GM12878 (cell line): ENCODE results near the gene AMMECR1. TPM values are rescaled to one million over a fixed set of nuclear protein-coding genes. Genes with fewer than 3 reads are reported as not detected.

Experiments used
- ATAC-seq: fragments of 200-7000 bp; cut with Tn5 transposase; 3 replicates; pipeline ENCODE4 v1.9.1; 2020; ENCODE audit warnings: mild to moderate bottlenecking, moderate library complexity
- BruUV-seq: library from RNA; stranded (reverse); fragments of 400-500 nt; replicated peaks from 2 replicates; lab custom pipeline; 2021; lab: Mats Ljungman, UMichigan
- CTCF ChIA-PET: fragments of 300-600 bp; sonication (Branson Sonifier 250); formaldehyde crosslinking; extraction: SDS; loops from one replicate; lab custom pipeline; 2021; ENCODE audit warnings: inconsistent platforms; lab: Yijun Ruan, JAX
- POLR2A ChIA-PET: fragments of 350-600 bp; formaldehyde crosslinking; extraction: SDS; loops from one replicate; lab custom pipeline; 2021; ENCODE audit warnings: inconsistent platforms; lab: Charles Lee
- RAD21 ChIA-PET: fragments of 300-600 bp; sonication (Branson Sonifier 250); formaldehyde crosslinking; loops from one replicate; lab custom pipeline; 2023; ENCODE audit warnings: antibody characterized with exemption; ENCODE audit not compliant: unreplicated experiment; lab: Charles Lee
- SMC1A ChIA-PET: fragments of 300-600 bp; sonication (Branson Sonifier 250); formaldehyde crosslinking; loops from one replicate; lab custom pipeline; 2023; ENCODE audit not compliant: unreplicated experiment, uncharacterized antibody; lab: Charles Lee
- DNase-seq: peaks from one replicate; pipeline ENCODE4 v3.0.0-alpha.2; 2011; ENCODE audit warnings: low read depth, low spot score
- FAIRE-seq: peaks from 3 replicates; lab custom pipeline; 2011; peaks lifted over from hg19 to GRCh38; lab: Jason Lieb, UNC
- H2AFZ ChIP-seq: 2 replicates; pipeline ENCODE4 v1.6.0; 2011; ENCODE audit warnings: low read depth, low read length, control low read depth; ENCODE audit not compliant: control insufficient read depth
- H3K27ac ChIP-seq: 2 replicates; pipeline ENCODE4 v1.5.1; 2011; ENCODE audit warnings: control low read depth; ENCODE audit not compliant: control insufficient read depth, insufficient read depth
- H3K27me3 ChIP-seq, 2 experiments: replicated peaks in 1 of 2; 2 replicates each; pipeline versions ENCODE4 v1.6.0 to v1.6.1; 2011; ENCODE audit warnings: low read length in 1 of 2; ENCODE audit not compliant: control insufficient read depth in 2 of 2, insufficient read depth in 2 of 2
- H3K36me3 ChIP-seq, 2 experiments: 2 replicates each; pipeline ENCODE4 v1.5.1; 2011; ENCODE audit warnings: low read length in 1 of 2; ENCODE audit not compliant: control insufficient read depth in 2 of 2, insufficient read depth in 2 of 2
- H3K4me1 ChIP-seq: 2 replicates; pipeline ENCODE4 v1.6.1; 2011; ENCODE audit warnings: mild to moderate bottlenecking, low read length, moderate library complexity, mixed read lengths; ENCODE audit not compliant: control insufficient read depth, insufficient read depth
- H3K4me2 ChIP-seq: 2 replicates; pipeline ENCODE4 v1.6.0; 2011; ENCODE audit warnings: control low read depth; ENCODE audit not compliant: control insufficient read depth, insufficient read depth
- H3K4me3 ChIP-seq: fragments of 200-600 bp; sonication (generic); 2 replicates; pipeline ENCODE4 v1.5.1; 2016
- H3K79me2 ChIP-seq: 2 replicates; pipeline ENCODE4 v1.6.0; 2011; ENCODE audit warnings: low read length; ENCODE audit not compliant: control insufficient read depth, insufficient read depth
- H3K9ac ChIP-seq: 2 replicates; pipeline ENCODE4 v1.8.0; 2011; ENCODE audit warnings: low read length, control low read depth, mixed read lengths; ENCODE audit not compliant: control insufficient read depth, insufficient read depth
- H3K9me3 ChIP-seq: replicated peaks from 3 replicates; pipeline ENCODE4 v1.5.1; 2011; ENCODE audit warnings: mild to moderate bottlenecking, low read length; ENCODE audit not compliant: control insufficient read depth, insufficient read depth
- H4K20me1 ChIP-seq: 2 replicates; pipeline ENCODE4 v1.6.0; 2011; ENCODE audit not compliant: control insufficient read depth, insufficient read depth
- BACH1 ChIP-seq: fragments of 450-650 bp; IDR thresholded peaks from 2 replicates; pipeline ENCODE4 v1.6.1; 2017; ENCODE audit warnings: mild to moderate bottlenecking, borderline replicate concordance
- CHD1 ChIP-seq: IDR thresholded peaks from 2 replicates; pipeline ENCODE4 v1.6.1; 2012; ENCODE audit warnings: low read depth, low read length, improper control_type of control experiment
- ETV6 ChIP-seq, 2 experiments: fragments of 450-650 bp in 1 of 2; IDR thresholded peaks in 1 of 2; conservative IDR thresholded peaks in 1 of 2; 2 replicates each; pipeline ENCODE4 v1.6.1; 2014; ENCODE audit warnings: antibody characterized with exemption in 1 of 2, borderline replicate concordance in 1 of 2, low read depth in 1 of 2, mild to moderate bottlenecking in 1 of 2, moderate library complexity in 1 of 2
- FOXK2 ChIP-seq: fragments of 450-650 bp; IDR thresholded peaks from 2 replicates; pipeline ENCODE4 v1.6.1; 2017; ENCODE audit warnings: mild to moderate bottlenecking, moderate library complexity
- JUNB ChIP-seq: IDR thresholded peaks from 2 replicates; pipeline ENCODE4 v1.6.1; 2016; ENCODE audit warnings: antibody characterized with exemption, mild to moderate bottlenecking
- JUND ChIP-seq: IDR thresholded peaks from 2 replicates; pipeline ENCODE4 v1.6.1; 2012; ENCODE audit warnings: low read depth, mild to moderate bottlenecking, low read length, improper control_type of control experiment, moderate library complexity
- MEF2A ChIP-seq: IDR thresholded peaks from 2 replicates; pipeline ENCODE4 v1.6.1; 2011; ENCODE audit warnings: low read depth, mild to moderate bottlenecking, low read length, moderate library complexity; ENCODE audit not compliant: insufficient read depth
- PML ChIP-seq: IDR thresholded peaks from 2 replicates; pipeline ENCODE4 v1.6.1; 2012; ENCODE audit warnings: low read length, inconsistent platforms
- RBBP5 ChIP-seq: fragments of 200-600 bp; sonication (generic); conservative IDR thresholded peaks from 2 replicates; pipeline ENCODE4 v1.6.1; 2016
- RFX5 ChIP-seq: IDR thresholded peaks from 2 replicates; pipeline ENCODE4 v1.6.1; 2011; ENCODE audit warnings: low read depth, low read length, improper control_type of control experiment
- SMAD5 ChIP-seq: IDR thresholded peaks from 2 replicates; pipeline ENCODE4 v1.6.1; 2016; ENCODE audit warnings: antibody characterized with exemption, low read depth
- SREBF2 ChIP-seq: IDR thresholded peaks from 2 replicates; pipeline ENCODE4 v1.6.1; 2012; ENCODE audit warnings: mild to moderate bottlenecking, low read length
- SRF ChIP-seq, 2 experiments: IDR thresholded peaks; 2 replicates each; pipeline ENCODE4 v1.6.1; 2011; ENCODE audit warnings: low read depth in 2 of 2, low read length in 2 of 2, mild to moderate bottlenecking in 1 of 2, moderate library complexity in 1 of 2
- TBL1XR1 ChIP-seq: IDR thresholded peaks from 2 replicates; pipeline ENCODE4 v1.6.1; 2012; ENCODE audit warnings: low read depth, low read length, improper control_type of control experiment
- ZNF207 ChIP-seq: fragments of 450-650 bp; IDR thresholded peaks from 2 replicates; pipeline ENCODE4 v1.6.1; 2014; ENCODE audit warnings: antibody characterized with exemption, mild to moderate bottlenecking, borderline replicate concordance
- ZNF274 ChIP-seq: IDR thresholded peaks from one replicate; pipeline ENCODE4 v1.8.0; 2011; ENCODE audit not compliant: insufficient read length, insufficient read depth
- WGBS: methylation state at CpG from one replicate; pipeline ENCODE4 v1.1.6; 2016; ENCODE audit warnings: low lambda C conversion rate; ENCODE audit not compliant: insufficient replicate concordance, insufficient coverage; ENCODE audit errors: missing lambda C conversion rate; 5-methylcytosine and 5-hydroxymethylcytosine counted together
- in situ Hi-C: fragments of 300-500 bp; cut with MboI; formaldehyde crosslinking; loops from 9 replicates; pipeline ENCODE4 v1.14.3; 2018; ENCODE audit warnings: mixed read lengths
- intact Hi-C: fragments of 100-400 bp; cut with micrococcal nuclease; formaldehyde crosslinking; loops from one replicate; pipeline ENCODE4 v1.14.2; 2022; ENCODE audit not compliant: unreplicated experiment
- polyA plus RNA-seq, 11 experiments: library from polyadenylated mRNA; depleted of rRNA in 4 of 11; unstranded in 6 of 11; stranded (reverse) in 5 of 11; fragments of >200 nt; fragmentation: Nextera tagmentation in 4 of 11; fragmentation: Illumina TruSeq in 1 of 11; extraction: Ambion mirVana in 4 of 11; extraction: Trizol in 1 of 11; gene quantifications; 1 replicate in 1 of 11; 2 replicates in 10 of 11; pipeline versions ENCODE4 v1.2.1 to v1.2.3, GENCODE V29; 2011 to 2016; ENCODE audit warnings: inconsistent platforms in 2 of 11, missing spikeins in 2 of 11, low read depth in 1 of 11
- total RNA-seq, 4 experiments: library from RNA; depleted of rRNA in 3 of 4; stranded (reverse); fragments of >200 nt in 3 of 4; fragmentation: Illumina TruSeq in 1 of 4; extraction: Trizol in 1 of 4; gene quantifications; 2 replicates each; pipeline versions ENCODE4 v1.2.1 to v1.2.3, GENCODE V29; 2013 to 2021
- TF ChIP-seq, protein P1 (sequence below): IDR thresholded peaks from 2 replicates; pipeline ENCODE4 v1.6.1; 2011; ENCODE audit warnings: borderline replicate concordance, low read depth, mild to moderate bottlenecking, moderate library complexity, low read length; ENCODE audit not compliant: insufficient read depth, poor library complexity, severe bottlenecking
- TF ChIP-seq, protein P2 (sequence below): fragments of 150-350 bp; IDR thresholded peaks from 2 replicates; pipeline ENCODE4 v1.6.1; 2014; ENCODE audit warnings: mild to moderate bottlenecking, low read depth, low read length
- TF ChIP-seq, protein P3 (sequence below): IDR thresholded peaks from 2 replicates; pipeline ENCODE4 v1.6.1; 2011; ENCODE audit warnings: low read depth, low read length, improper control_type of control experiment, borderline replicate concordance
- TF ChIP-seq, protein P4 (sequence below): IDR thresholded peaks from 2 replicates; pipeline ENCODE4 v1.6.1; 2012; ENCODE audit warnings: low read depth, low read length, improper control_type of control experiment

The AMMECR1 gene
- total and polyA plus RNA-seq, 10 of the 15 experiments (the other 5 are each of a cell fraction or from before 2014, with no cell fraction given), result 4.9 to 25.6 (median 10.7) TPM

DNA sequence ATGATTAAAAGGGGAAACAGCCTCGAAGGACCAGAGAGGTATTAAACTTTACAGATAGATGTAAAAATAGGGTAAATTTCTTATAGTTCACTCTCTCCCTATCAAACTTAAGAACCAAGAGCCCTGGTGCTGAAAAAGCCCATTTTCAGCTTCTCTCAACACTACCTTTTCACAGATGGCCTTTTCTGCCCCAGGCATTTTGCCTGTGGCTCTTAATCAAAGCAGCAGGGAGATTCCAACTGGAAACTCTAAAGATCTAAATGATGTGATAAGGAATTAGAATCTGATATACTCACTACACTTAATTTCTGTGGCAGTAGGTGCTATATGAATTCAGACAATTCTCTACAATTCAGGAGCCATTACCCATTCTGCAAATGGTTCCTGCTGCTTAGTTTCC is 60.0 kb downstream of the AMMECR1 start:
- no peak overlapping the region for H3K4me2 ChIP-seq
- BruUV-seq, result no TSS peak

More for the DNA sequence above, 60.0 kb downstream of the AMMECR1 start:
- intact Hi-C loops (no loop called here), in situ Hi-C loops (no loop called here)
- ATAC-seq, result no peak
- H2AFZ ChIP-seq, result no peak overlapping the region
- H3K9ac ChIP-seq, result no peak overlapping the region
- H3K9me3 ChIP-seq, result no peaks in the 10 kb centered on the region
- no peaks in the 10 kb centered on the region for H3K27me3 ChIP-seq
- no peak overlapping the region for H3K27ac ChIP-seq
- no peak for FAIRE-seq
- H4K20me1 ChIP-seq, result no peaks in the 10 kb centered on the region
- no peak for DNase-seq
- CTCF ChIA-PET, result no interaction called here
- POLR2A ChIA-PET, result no interaction called here
- RAD21 ChIA-PET, result no interaction called here
- H3K4me3 ChIP-seq, result no peak overlapping the region
- H3K79me2 ChIP-seq, result no peaks in the 10 kb centered on the region
- H3K36me3 ChIP-seq, result no peaks in the 10 kb centered on the region
- no peaks in the 10 kb centered on the region for H3K4me1 ChIP-seq
- WGBS, result 33% methylated on average over 1 of the region's 1 CpG
- SMC1A ChIA-PET, result no interaction called here
- TF ChIP-seq, protein P1, sequence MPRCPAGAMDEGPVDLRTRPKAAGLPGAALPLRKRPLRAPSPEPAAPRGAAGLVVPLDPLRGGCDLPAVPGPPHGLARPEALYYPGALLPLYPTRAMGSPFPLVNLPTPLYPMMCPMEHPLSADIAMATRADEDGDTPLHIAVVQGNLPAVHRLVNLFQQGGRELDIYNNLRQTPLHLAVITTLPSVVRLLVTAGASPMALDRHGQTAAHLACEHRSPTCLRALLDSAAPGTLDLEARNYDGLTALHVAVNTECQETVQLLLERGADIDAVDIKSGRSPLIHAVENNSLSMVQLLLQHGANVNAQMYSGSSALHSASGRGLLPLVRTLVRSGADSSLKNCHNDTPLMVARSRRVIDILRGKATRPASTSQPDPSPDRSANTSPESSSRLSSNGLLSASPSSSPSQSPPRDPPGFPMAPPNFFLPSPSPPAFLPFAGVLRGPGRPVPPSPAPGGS, result no peak
- no peak for TF ChIP-seq SREBF2
- TF ChIP-seq, protein P2, sequence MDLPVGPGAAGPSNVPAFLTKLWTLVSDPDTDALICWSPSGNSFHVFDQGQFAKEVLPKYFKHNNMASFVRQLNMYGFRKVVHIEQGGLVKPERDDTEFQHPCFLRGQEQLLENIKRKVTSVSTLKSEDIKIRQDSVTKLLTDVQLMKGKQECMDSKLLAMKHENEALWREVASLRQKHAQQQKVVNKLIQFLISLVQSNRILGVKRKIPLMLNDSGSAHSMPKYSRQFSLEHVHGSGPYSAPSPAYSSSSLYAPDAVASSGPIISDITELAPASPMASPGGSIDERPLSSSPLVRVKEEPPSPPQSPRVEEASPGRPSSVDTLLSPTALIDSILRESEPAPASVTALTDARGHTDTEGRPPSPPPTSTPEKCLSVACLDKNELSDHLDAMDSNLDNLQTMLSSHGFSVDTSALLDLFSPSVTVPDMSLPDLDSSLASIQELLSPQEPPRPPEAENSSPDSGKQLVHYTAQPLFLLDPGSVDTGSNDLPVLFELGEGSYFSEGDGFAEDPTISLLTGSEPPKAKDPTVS, result no peak
- no peak for TF ChIP-seq RBBP5
- TF ChIP-seq, protein P3, sequence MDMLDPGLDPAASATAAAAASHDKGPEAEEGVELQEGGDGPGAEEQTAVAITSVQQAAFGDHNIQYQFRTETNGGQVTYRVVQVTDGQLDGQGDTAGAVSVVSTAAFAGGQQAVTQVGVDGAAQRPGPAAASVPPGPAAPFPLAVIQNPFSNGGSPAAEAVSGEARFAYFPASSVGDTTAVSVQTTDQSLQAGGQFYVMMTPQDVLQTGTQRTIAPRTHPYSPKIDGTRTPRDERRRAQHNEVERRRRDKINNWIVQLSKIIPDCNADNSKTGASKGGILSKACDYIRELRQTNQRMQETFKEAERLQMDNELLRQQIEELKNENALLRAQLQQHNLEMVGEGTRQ, result no peak
- TF ChIP-seq RFX5, result no peak
- TF ChIP-seq BACH1, result no peak
- no peak for TF ChIP-seq ETV6 (conservative IDR thresholded peaks at IDR 0.05 in 1 of 2, IDR thresholded peaks at IDR 0.05 in 1 of 2; ENCODE audit: borderline replicate concordance in 1 of 2, low read depth in 1 of 2)
- TF ChIP-seq MEF2A, result no peak
- TF ChIP-seq CHD1, result no peak
- TF ChIP-seq JUND, result no peak
- no peak for TF ChIP-seq JUNB
- TF ChIP-seq SRF (IDR thresholded peaks at IDR 0.05; ENCODE audit: low read depth in 2 of 2, low read length in 2 of 2), result no peak
- no peak for TF ChIP-seq ZNF207
- no peak for TF ChIP-seq PML
- TF ChIP-seq ZNF274, result no peak
- TF ChIP-seq SMAD5, result no peak
- no peak for TF ChIP-seq FOXK2
- TF ChIP-seq TBL1XR1, result no peak
- TF ChIP-seq, protein P4, sequence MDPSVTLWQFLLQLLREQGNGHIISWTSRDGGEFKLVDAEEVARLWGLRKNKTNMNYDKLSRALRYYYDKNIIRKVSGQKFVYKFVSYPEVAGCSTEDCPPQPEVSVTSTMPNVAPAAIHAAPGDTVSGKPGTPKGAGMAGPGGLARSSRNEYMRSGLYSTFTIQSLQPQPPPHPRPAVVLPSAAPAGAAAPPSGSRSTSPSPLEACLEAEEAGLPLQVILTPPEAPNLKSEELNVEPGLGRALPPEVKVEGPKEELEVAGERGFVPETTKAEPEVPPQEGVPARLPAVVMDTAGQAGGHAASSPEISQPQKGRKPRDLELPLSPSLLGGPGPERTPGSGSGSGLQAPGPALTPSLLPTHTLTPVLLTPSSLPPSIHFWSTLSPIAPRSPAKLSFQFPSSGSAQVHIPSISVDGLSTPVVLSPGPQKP, result no peak
